ENCODE data around the gene PADI4.
"Not testable (repeated sequence)": the region's sequence is repeated elsewhere in the genome, so short reads cannot be mapped to it uniquely, and the experiment has no call there.

The PADI4 gene

GRCh38 chr1:17405898-17406759 is 98.1 kb downstream of the PADI4 start:
- peak; percentile 84 for TF ChIP-seq CTCF (IDR thresholded peaks at IDR 0.05; ENCODE audit: low read depth, low read length)
- peak; percentile 14 for DNase-seq (ENCODE audit: extremely low read depth, low read depth)

GRCh38 chr1:17406760-17407475 is 98.9 kb downstream of the PADI4 start:
- DNase-seq (ENCODE audit: extremely low read depth, low read depth), result not testable (repeated sequence)

- DNase-seq (ENCODE audit: extremely low read depth, low read depth), result not testable (repeated sequence)
These were observed 100.0 kb downstream of the PADI4 start for GRCh38 chr1:17407786-17408514.

GRCh38 chr1:17409391-17409811 is 101.4 kb downstream of the PADI4 start:
- DNase-seq (ENCODE audit: extremely low read depth, low read depth), result no peak
- no peak for TF ChIP-seq CTCF (IDR thresholded peaks at IDR 0.05; ENCODE audit: low read depth, low read length)

- DNase-seq (ENCODE audit: extremely low read depth, low read depth), result no peak
- TF ChIP-seq CTCF (IDR thresholded peaks at IDR 0.05; ENCODE audit: low read depth, low read length), result no peak
These were observed 104.3 kb downstream of the PADI4 start for GRCh38 chr1:17412093-17412870.
